Activated naive CD4-positive, alpha-beta T cell treated with anti-CD3 and anti-CD28 coated beads, Interleukin-2, amount 50 U/mL, for 16 hours (primary cell): ENCODE results near the gene GDI1.
A peak's percentile ranks its signal among the peaks of the same experiment; 100 is the strongest.

Source experiments
- DNase-seq: peaks from one replicate; pipeline ENCODE4 v3.0.0-alpha.2; 2020

GDI1 gene

DNA sequence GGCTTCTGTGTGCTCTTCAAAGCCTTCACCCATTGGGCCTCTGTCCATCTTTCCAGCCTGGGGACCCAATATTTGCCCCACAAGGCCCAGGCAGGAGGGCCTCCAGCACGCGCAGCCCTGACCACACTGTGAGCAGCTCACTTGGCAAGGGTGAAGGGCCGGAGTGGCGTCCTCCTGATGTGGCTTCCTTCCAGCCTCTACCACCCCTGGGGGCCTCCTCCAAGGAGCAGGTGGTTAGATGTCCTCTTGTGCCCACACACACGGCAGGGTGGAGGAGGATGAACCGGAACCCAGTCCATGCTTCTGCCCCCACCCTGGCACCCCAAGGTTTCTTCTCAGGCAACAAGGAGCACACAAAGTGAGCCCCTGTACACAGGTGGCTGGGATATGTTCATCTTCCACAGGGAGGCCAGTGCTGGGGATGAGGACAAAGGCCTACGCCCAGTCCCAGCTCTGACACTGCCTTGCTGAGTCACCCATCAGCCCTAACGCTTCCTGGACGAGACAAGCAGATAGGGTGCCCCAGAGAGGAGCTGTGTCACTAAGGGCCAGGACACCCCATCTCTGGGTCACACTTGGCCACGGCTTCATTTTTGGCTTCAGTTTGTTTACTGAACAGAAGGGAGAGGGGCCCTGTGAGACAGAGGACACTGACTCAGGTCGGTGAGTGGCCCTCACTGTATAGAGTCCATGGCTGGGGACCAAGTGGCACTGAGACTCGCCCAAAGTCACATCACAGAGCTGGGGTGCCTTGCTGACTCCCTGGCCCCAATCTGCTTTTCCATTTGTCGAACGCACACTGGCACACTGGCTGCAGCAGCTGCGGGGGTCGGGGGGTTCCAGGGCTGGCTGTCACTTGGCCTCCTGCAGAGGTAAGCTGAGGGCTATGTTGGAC lies 47.5 kb downstream of the GDI1 start:
- no peak for DNase-seq

DNA sequence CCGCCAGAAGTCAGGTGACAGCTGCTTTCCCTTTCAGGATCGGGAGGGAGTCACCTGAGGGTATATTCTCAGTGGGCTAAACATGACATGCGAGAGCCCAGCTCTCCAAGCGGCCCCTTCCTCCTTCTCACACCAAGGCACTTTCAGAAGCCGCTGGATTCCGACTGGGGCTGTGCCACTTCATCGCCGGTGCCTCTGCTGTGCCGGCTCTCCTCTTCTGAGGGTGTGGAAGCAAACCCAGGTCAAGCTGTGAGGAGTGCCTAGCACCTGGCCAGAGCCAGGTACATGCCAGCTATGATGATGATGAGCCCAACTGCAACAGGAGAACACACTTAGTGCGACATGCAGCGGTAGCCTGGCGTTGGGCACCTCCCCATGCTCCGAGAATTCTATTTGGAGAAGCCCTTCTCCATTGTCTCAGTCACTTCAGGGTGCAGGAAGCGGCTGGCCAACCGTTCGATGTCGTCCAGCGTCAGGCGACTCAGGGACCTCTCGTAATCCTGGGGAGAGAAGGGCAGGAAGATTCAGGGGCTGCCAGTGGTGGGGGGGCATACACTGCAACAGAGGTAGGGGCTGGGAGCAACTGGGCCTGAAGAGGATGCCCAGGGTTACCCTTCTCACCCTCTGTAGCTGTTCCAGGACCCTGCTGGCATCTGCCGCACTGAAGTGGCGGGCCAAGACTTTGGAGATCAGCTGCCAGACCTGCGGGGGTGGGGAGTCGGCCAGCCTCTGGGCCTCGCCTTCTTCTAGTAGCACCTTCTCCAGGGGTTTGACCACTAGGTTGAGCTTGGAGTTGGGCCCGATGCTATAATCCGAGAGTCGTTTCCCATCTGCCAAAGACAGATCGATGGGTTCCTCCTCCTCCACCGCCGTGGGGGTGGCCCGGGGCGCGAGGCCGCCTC lies 48.4 kb downstream of the GDI1 start:
- DNase-seq: no peak

DNA sequence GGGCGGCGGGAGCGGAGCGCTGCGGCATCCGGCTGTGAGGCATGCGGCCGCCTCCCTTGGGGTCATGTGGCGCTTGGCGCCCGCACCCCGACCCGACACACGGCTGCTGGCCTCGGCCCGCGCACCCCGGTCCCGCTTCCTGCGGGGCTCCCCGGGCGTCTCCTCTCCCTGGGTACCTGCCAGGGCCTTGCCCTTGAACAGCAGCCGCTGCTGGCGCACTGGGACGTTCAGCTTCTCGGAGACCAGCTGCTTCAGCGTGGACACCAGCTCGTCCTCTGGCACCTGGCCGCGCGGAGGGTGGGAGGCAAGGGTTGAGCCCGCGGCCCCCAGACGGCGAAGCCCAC lies 49.1 kb downstream of the GDI1 start:
- DNase-seq: peak; percentile 25

DNA sequence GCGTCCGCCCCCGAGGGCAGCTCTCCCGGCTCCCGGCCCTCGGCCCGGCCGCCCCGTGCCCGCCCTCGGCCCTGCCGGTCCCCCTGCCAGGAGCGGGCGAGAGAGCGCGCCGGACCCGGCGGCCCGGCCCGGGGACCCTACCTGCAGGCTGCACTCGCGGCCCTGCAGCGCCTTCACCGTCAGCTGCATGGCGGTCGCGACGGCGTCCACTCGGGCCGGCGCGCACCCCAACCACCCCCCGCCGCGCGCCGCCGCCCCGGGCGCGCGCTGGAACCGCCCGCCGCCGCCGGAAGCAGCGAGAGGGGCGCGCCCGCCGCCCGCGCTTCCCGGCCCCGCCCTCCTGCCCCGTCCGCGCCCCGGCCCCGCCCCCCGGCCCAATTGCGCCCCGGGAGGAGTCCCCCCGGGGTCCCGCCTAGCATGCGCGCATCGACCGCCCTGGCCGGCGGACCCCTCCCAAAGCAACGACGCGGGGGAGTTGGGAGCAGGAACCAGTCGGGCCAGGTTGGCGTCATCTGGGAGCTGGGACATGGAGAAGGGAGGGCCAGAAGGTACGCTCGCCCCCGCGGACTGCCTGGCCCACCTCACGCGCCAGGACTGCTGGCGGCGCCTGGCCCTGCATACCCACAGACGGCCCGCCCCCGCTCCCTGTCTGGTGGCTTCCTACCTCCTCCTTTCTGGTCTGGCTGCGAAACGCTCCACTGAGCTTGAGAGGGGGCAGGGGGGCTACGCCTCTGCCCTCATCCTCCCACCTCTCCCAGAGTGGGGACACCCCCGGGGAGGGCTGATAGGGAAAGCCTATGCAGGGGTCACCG lies 49.6 kb downstream of the GDI1 start, which contains the start of gene UBL4A:
Gene UBL4A (minus strand): TSS at position 220 of the 812 bp plus-strand sequence. CDS start 31 bp downstream, at position 189.
- peak; percentile 56 for DNase-seq

GRCh38 chrX:154487518-154488290 lies 50.8 kb downstream of the GDI1 start:
- DNase-seq: no peak

DNA sequence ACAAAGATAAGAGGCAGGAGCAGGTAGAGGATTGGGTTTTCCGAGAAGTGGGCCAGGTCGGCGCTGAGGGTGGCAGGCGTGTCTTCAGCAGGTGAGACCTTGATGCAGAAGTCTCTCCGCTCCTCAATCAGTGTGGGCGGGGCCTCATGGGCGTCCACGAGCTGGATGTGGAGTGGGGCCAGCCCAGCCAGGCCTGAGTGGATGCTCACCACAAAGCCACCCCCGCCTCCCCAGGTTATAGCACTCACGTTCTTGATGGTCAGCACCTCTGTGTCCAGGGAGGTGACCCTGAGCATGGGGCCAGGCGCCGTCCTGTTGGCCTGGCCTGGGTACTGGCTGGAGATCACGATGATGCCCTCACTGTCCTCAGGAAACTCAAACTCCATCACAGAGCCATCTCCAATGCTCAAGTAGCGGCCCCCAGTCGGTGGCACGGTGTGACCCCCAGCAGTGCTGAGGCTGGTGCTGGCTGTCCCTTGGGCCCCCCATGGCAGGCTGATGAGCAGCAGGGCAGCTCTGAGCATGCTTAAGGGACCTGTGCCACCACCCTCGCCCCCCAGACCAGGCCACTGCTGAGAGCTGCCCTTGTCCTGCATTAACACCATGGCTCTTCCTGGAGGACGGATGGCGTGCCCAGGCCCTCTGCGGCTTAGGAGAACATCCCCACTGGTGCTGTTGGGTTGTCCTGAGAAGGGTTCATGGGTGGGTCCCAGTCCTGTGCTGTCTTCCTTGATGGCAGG lies 51.6 kb downstream of the GDI1 start:
- DNase-seq: no peak

DNA sequence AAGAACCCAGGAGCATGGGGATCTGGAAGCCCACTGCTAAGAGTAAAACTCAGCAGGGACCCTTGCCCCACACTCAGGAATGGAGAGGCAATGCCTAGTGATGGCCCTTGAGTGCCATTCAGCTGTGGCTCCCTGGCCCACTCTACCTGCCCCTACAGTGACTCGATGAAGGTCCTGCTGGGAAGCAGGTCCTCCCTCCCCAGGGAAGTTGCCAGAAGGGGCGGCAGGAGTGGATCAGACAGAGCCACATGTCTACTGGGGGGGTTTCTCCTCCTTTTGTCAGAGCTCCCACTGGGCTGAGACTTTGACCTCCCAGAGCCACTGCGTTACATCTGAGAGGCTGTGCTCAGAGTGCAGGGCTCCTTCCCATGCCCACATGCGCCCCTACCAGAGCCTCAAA lies 52.2 kb downstream of the GDI1 start:
- no peak for DNase-seq

GRCh38 chrX:154490021-154490413 lies 53.1 kb downstream of the GDI1 start:
- peak; percentile 15 for DNase-seq

- DNase-seq: peak; percentile 87
Measured at GRCh38 chrX:154490414-154491083, 53.6 kb downstream of the GDI1 start, which contains the start of gene SLC10A3. TSS of gene SLC10A3 (minus strand) at chrX:154490629. CDS start at chrX:154488940, 1,689 bp downstream.
